GM12892 (cell line): Measurements from ENCODE around the gene PDCD11.

Experiments
- POLR2AphosphoS5 ChIP-seq: IDR thresholded peaks from 2 replicates; pipeline ENCODE4 v1.6.1; 2011; ENCODE audit warnings: low read depth, low read length, control low read depth
- TAF1 ChIP-seq: IDR thresholded peaks from 2 replicates; pipeline ENCODE4 v1.6.1; 2011; ENCODE audit warnings: low read depth, mild to moderate bottlenecking, control low read depth, low read length, borderline replicate concordance

GRCh38 chr10:103350175-103350516 is 46.3 kb upstream of the PDCD11 start:
- TF ChIP-seq POLR2AphosphoS5, result no peak
- no peak for TF ChIP-seq TAF1
